Measurements from ENCODE around the gene MARCO.

DNA sequence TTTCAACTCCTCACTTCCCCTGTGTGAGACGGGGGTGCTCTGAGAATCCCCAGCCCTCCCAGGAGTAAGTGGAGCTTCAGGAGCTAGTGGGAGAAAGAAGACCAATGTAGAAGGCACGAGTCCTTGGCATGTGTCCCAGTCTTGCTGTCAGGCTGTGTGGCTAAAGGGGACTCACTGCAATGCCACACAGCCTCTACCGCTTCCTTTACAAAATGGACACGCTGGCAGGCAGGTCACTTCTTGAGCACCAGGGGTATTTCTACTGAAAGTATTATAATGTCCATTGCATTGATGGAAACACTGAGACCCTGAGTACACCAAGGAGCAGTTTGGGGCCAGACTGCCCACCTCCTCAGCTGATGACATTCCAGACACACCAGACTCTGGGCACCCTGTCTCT lies 35.8 kb upstream of the MARCO start:
- TF ChIP-seq, protein P1, sequence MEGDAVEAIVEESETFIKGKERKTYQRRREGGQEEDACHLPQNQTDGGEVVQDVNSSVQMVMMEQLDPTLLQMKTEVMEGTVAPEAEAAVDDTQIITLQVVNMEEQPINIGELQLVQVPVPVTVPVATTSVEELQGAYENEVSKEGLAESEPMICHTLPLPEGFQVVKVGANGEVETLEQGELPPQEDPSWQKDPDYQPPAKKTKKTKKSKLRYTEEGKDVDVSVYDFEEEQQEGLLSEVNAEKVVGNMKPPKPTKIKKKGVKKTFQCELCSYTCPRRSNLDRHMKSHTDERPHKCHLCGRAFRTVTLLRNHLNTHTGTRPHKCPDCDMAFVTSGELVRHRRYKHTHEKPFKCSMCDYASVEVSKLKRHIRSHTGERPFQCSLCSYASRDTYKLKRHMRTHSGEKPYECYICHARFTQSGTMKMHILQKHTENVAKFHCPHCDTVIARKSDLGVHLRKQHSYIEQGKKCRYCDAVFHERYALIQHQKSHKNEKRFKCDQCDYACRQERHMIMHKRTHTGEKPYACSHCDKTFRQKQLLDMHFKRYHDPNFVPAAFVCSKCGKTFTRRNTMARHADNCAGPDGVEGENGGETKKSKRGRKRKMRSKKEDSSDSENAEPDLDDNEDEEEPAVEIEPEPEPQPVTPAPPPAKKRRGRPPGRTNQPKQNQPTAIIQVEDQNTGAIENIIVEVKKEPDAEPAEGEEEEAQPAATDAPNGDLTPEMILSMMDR (IDR thresholded peaks at IDR 0.05; ENCODE audit: poor library complexity, severe bottlenecking): no peak
- TF ChIP-seq EZH2 (IDR thresholded peaks at IDR 0.05; ENCODE audit: borderline replicate concordance, insufficient read depth, low read length, poor library complexity, severe bottlenecking) (no peak), EP300 (conservative IDR thresholded peaks at IDR 0.05; ENCODE audit: poor library complexity, severe bottlenecking) (no peak), MXI1 (conservative IDR thresholded peaks at IDR 0.05; ENCODE audit: poor library complexity, severe bottlenecking) (no peak), RAD21 (conservative IDR thresholded peaks at IDR 0.05) (no peak)
- TF ChIP-seq, protein P2, sequence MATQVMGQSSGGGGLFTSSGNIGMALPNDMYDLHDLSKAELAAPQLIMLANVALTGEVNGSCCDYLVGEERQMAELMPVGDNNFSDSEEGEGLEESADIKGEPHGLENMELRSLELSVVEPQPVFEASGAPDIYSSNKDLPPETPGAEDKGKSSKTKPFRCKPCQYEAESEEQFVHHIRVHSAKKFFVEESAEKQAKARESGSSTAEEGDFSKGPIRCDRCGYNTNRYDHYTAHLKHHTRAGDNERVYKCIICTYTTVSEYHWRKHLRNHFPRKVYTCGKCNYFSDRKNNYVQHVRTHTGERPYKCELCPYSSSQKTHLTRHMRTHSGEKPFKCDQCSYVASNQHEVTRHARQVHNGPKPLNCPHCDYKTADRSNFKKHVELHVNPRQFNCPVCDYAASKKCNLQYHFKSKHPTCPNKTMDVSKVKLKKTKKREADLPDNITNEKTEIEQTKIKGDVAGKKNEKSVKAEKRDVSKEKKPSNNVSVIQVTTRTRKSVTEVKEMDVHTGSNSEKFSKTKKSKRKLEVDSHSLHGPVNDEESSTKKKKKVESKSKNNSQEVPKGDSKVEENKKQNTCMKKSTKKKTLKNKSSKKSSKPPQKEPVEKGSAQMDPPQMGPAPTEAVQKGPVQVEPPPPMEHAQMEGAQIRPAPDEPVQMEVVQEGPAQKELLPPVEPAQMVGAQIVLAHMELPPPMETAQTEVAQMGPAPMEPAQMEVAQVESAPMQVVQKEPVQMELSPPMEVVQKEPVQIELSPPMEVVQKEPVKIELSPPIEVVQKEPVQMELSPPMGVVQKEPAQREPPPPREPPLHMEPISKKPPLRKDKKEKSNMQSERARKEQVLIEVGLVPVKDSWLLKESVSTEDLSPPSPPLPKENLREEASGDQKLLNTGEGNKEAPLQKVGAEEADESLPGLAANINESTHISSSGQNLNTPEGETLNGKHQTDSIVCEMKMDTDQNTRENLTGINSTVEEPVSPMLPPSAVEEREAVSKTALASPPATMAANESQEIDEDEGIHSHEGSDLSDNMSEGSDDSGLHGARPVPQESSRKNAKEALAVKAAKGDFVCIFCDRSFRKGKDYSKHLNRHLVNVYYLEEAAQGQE (IDR thresholded peaks at IDR 0.05; ENCODE audit: borderline replicate concordance): no peak

All from neural cell (in vitro differentiated cells).